Cortex of kidney (tissue), 1 donor: Measurements from ENCODE around the gene ZDHHC12.
"Not testable (repeated sequence)": the region's sequence is repeated elsewhere in the genome, so short reads cannot be mapped to it uniquely, and the experiment has no call there.

ENCODE experiments used
- DNase-seq: peaks from one replicate; lab custom pipeline; 2025; lab: John Stamatoyannopoulos, UW

Gene ZDHHC12

DNA sequence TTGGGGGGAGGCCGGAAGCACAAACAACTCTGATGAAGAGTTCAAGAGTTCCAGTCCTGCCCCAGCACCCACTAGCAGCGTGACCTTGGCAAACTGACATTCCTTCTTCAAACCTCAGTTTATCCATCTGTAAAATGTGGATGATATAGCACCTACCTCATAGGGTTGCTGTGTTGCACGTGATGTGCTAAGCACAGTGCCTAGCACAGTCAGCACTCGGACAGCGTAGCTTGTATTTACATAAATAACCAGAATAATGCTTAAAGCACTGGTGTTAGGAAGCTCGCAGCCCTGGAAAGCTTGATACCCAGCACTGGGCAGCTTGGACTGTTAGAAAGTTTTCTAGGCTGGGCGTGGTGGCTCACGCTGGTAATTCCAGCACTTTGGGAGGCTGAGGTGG lies 16.5 kb downstream of the ZDHHC12 start:
- no peak for DNase-seq

DNA sequence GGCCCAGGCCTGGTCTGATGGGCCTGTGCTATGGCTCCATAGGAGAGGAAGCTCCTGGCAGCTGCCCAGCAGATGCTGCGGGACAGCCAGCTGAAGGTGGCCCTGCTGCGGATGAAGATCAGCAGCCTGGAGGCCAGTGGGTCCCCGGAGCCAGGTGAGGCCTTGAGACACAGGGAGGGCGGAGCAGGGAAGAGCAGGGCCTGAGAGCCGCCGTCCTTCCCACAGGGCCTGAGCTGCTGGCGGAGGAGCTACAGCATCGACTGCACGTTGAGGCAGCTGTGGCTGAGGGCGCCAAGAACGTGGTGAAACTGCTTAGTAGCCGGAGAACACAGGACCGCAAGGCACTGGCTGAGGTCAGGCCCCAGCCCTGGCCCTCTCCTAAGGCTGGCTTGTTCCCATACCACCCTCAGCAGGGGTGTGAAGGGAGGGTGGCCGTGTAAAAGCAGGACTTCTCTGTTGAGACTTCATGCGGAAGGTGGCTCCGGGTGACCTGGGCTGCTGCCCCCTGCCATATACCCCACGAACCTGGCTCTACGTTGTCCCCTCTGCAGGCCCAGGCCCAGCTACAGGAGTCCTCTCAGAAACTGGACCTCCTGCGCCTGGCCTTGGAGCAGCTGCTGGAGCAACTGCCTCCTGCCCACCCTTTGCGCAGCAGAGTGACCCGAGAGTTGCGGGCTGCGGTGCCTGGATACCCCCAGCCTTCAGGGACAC lies 17.1 kb downstream of the ZDHHC12 start:
- DNase-seq = no peak

DNA sequence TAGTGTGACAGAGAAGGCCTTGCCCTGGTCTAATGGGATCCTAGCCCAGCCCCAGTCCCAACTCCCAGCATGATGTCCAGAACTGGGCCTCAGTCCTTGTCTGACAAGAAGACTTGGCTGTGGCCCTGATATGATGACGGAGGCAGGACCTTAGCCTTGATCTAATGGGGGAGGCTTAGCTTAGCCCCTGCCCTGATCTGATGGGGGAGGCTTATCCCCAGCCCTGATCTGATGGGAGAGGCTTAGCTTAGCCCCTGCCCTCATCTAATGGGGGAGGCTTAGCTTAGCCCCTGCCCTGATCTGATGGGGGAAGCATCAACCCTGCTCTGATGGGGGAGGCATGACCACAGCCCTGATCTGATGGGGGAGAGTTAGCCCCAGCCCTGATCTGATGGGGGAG lies 17.9 kb downstream of the ZDHHC12 start:
- DNase-seq = no peak

DNA sequence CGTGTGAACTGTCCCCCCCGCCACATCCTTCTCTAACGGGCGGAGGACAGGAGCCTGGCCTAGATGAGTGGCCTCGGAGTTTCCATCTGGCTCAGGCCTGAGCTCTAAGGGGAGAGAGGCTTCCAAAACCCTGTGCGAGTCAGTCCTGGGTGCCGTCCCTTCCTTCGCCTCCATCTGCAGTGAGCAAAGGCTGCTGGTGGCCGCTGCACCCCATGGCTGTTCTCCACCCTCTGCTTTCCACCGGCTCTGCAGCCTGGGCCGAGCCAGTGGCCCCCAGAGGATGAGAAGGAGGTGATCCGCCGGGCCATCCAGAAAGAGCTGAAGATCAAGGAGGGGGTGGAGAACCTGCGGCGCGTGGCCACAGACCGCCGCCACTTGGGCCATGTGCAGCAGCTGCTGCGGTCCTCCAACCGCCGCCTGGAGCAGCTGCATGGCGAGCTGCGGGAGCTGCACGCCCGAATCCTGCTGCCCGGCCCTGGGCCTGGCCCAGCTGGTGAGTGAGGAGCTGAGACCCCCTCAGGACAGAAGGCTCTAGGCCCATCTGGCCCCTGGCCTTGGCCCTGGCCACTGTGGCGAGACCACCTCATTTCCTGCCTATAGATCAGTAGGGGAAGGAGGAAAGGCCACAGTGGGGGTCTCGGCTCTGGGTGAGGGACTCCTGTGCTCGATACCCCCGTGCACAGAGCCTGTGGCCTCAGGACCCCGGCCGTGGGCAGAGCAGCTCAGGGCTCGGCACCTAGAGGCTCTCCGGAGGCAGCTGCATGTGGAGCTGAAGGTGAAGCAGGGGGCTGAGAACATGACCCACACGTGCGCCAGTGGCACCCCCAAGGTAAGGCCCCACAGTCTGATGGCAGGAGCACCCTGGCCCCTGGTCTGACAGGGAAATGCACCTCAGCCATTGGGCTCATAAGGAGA lies 18.6 kb downstream of the ZDHHC12 start:
- DNase-seq = no peak

DNA sequence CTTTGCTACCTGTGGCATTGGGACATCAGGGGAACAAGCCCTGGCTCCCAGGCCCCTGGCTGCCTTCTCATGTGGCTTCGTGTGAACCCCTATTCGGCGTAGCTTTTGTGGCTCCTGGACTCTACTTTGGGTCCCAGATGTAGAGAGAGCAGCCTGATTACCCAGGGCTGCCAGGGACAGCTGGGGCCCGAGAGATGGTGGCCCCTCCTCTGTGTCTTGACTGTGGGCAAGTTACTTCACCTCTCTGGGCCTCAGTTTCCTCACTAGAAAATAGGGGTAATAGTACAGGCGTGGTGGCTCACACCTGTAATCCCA lies 19.6 kb downstream of the ZDHHC12 start:
- no peak for DNase-seq

DNA sequence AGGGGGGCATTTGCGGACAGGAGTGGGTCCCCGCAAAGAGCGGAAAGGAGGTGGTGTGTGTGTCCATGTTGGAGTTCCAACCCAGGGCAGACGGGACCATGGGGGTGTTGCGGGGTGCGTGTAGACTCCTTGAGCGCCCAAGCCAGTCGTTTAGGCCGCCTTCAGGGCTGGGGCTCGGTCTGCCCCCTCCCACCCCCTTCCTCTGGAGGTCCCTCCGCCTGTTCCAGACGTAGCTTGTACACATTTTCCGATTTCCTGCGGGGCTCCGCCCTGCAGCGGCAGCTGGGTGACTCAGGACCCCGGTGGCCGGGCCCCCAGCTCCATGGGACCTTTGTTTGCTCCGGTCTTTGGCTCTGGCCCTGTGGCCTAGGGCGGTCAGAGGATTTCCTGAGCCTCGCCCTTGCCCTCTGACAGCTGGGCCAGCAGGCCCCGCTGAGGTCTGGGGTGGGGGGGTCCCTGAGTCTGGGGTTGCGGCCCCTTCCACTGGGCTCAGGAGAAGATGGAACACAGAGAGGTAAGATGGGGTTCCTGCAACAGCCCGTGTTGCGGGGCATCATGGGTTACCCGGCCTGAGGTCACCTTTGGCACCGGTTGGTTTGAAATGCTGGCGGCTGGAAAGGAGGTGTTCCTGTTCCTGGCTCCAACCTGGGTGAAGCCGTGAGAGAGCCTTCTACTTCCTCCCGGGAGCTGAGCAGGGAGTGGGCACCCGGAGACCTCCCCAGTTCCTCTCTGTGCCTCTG lies 20.1 kb downstream of the ZDHHC12 start:
- no peak for DNase-seq

DNA sequence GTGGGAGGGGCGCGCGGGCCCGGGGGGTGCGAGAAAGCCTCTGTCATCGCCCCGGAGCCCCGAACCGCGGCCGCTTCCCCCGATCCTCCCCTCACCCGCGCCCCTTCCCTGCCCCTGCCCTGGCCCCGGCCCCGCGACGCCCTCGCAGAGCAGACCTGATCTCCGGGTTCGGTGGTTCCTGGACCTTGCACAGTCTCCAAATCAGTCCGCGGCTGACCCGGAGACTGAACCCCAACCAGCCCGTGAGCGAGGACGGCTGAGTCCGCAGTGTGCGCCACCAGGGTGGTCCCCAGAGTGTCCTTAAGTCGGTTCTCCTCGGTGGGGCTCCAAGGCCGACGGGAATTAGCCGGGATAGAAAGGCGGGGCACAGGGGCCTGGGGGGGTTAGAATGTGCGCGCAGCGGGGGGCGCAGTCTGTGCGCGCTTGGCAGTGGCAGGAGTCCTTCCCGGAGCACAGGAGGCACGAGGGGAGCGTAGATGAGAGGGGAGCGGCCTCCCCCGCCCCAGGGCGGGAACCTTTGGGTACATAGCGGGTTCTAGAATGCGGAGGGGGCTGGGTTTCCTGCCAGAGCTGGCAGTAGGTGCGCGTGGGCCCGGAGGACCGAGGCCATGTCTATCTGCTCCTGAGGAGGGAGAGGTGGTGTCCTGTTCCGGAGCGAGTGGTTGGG lies 20.8 kb downstream of the ZDHHC12 start:
- DNase-seq = no peak

DNA sequence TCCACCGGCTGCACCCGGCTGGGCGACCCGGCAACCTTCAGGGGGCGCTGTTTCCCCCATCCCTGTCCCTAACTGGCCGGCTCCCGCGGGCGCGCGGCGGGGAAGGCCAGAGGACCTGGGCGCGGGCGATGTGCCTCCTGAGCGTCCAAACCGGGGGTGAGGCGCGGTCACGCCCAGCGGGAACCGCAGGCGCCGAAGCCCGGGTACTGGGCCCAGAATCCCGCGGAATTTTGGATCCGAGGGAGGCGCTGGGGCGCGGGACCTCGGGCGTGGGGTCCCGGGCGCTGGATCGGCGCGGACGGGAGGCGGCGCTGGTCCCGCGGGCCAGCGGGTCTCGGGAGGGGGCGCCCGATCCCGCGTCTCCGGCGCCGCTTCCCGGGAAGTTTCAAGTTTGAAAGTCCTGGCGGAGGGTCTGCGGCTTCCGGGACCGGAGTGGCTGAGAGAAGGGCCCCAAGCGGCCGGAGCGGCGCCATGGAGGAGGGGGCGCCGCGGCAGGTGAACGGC lies 21.4 kb downstream of the ZDHHC12 start, which contains the start of gene PKN3:
Gene PKN3 (plus strand): TSS at position 59 of the 504 bp plus-strand sequence. CDS start 413 bp downstream, at position 472.
- DNase-seq = no peak

DNA sequence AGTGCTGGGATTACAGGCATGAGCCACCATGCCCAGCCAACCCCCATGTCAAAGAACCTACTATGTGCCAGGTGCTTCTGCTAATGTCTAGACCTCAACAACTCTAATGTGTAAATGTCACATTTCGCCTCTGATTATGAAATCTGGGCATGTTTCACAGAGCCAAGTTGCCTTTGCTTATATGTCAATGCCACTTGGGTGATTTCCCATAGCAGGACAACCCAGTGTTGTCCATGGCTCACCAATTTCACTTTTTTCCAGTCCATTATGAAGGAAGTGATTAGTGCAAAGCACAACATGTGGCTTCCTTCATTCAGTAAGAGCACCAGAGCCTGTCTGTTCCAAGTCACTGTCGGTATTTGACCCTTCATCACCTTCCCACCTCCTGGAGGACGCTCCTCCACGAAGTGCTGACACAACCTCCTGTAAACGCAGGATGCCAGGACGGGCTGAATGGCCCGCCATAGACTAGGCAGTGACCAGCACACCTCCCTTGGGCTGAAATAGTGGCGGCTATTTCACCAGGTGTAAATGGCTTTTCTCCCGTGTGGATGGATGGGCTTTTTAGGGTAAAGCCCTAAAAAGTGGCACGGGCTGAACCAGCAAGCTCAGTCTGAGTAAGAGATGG lies 22.6 kb downstream of the ZDHHC12 start:
- DNase-seq = no peak

DNA sequence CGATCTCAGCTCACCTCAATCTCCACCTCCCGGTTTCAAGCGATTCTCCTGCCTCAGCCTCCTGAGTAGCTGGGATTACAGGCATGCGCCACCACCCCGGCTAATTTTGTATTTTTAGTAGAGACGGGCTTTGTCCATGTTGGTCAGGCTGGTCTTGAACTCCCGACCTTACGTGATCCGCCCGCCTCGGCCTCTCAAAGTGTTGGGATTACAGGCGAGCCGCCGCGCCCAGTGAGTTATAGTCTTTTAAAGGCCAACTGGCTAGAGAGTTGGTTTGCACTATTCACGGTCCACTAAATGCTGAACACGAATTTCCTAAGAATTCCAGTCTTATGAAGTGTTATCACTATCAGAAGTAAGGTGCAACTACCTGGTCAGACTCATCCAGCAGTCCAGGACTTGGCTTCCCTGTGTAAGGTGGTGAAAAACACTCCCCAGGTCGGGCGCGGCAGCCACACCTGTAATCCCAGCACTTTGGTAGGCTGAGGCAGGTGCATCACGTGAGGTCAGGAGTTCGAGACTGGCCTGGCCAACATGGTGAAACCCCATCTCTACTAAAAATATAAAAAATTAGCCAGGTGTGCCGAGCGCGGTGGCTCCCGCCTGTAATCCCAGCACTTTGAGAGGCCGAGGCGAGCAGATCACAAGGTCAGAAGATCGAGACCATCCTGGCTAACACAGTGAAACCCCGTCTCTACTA lies 24.7 kb downstream of the ZDHHC12 start:
- DNase-seq = not testable (repeated sequence)

DNA sequence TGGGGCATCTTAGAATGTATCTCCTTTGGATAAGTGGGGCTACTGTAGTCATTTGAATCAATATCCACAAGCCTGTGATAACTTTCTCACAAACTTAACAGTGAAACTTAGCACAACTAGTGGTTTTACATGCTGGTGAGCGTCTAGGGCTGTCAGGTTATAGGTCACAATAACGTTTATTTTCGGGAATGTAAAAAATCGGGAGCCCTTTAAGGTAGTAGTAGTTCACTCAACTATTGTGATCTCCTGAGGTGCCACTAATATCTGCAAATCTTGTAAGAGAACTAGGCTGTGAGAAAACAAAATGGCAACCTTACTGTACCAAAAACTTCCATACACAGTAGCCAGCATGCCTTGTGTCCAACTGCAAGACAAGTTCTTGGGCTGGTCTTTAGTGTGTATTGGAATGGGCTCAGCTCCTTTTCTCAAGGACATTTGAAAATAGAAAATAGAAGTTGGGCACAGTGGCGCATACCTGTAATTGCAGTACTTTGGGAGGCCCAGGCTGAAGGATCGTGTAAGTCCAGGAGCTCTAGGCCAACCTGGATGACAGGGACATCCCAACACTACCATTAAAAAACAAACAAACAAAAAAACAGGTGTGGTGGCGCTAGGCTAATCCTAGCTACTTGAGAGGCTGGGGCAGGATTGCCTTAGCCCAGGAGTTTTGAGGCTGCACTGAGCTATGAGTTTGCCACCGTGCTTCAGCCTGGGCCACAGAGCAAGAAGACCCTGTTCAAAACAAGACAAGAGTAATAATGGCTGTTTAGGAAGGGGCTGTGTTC lies 26.8 kb downstream of the ZDHHC12 start:
- no peak for DNase-seq

DNA sequence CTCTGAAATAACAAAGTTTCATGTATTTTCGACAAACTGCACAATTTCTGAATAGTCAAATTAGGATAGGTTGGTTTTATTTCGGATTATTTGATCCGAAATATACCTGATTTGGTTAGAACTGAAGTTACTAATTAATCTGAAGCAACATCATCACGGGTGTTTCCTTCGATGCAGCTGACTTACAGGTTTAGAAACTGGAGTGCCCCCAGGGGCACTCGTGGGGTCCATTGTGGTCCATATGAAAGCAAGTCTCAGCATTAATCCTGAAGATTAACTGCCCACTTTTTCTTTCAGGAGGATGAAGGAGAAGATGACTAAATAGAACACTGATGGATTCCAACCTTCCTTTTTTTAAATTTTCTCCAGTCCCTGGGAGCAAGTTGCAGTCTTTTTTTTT lies 29.6 kb downstream of the ZDHHC12 start:
- DNase-seq = no peak

DNA sequence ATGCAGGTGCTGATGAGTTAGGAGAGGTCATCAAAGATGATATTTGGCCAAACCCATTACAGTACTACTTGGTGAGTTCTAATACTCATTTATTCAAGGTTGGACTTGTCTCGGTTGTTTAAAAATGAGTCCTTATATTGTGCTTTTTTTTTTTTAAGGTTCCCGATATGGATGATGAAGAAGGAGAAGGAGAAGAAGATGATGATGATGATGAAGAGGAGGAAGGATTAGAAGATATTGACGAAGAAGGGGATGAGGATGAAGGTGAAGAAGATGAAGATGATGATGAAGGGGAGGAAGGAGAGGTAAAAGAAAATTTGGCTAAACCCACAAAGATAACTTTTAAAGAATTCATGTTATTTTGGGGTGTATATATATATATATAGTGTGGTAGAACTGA lies 30.2 kb downstream of the ZDHHC12 start:
- not testable (repeated sequence) for DNase-seq

DNA sequence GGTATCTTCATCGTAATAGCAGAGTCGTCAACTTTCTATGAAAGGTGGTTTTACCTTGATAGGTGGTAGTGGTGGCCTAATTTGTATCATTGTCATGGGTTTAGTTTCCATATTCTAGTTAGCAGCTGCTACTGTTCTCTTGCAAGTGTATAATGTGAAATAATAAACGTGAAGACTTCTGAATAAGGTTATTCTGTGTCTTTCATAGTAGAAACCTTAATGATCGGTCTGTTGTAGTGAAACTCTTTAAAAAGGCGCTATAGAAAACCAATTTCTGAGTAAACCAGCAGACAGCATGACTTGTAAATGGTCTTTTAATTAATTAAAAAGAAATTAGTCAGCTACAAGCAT lies 33.3 kb downstream of the ZDHHC12 start:
- no peak for DNase-seq

DNA sequence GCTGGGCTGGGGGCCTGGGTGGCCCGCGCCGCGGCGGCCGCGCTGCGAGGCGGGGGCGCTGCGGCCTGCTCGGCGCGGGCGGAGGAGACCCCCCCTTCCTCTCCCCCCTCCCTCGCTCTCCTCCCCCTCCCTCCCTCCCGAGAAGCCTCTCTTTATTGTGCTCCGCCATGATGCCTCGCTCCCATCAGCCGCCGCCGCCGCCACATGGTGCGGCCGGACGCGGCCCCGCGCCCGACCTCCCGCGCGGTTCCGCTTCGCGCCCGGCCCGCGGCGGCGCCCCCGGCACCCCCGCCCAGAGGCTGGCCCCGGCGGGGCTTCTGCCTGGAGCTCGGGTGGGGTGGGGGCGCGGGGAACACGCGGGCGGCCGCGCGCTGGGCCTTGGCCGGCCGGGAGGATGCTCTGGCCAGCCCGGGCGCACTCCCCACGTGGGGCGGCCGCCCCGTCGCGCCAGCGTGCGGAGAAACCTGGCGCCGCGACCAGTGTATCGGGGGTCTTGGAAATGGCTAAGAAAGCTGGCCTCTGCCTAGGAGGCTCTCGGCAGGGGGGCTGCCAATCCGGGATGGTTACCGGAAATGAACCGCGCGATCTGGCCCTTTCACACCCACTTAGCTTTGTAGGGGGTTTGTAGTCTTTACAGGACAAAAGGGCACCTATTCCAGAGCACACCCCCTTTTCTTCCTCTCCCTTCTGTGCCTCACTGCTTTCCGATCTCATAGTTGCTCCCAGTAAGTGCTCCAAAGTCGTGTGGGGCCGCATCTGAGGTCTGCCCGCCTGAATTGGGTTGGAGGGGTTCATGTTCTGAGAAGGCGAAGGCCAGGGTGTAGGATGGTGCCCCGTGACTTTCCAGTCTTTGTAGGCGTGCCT lies 33.9 kb downstream of the ZDHHC12 start:
- no peak for DNase-seq

DNA sequence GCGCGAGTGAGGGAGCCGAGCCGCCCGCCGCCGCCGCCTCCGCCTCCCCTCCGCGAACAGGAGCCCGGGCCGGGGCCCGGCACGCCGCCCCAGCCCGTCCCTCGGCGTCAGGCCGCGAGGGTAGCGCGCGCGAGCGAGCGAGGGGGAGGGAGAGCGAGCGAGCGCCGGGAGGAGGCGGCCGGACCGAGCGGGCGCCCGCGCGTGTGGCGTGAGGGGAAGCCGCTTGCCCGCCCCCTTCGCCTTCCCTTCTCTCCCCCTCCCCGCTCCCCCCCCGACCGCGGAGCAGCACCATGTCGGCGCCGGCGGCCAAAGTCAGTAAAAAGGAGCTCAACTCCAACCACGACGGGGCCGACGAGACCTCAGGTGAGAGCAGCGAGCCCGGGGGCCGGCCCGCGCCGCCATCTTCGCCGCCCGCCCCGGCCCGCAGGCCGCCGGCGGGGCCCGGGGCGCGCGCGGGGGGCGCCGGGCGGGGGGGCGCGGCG lies 34.6 kb downstream of the ZDHHC12 start:
- no peak for DNase-seq

DNA sequence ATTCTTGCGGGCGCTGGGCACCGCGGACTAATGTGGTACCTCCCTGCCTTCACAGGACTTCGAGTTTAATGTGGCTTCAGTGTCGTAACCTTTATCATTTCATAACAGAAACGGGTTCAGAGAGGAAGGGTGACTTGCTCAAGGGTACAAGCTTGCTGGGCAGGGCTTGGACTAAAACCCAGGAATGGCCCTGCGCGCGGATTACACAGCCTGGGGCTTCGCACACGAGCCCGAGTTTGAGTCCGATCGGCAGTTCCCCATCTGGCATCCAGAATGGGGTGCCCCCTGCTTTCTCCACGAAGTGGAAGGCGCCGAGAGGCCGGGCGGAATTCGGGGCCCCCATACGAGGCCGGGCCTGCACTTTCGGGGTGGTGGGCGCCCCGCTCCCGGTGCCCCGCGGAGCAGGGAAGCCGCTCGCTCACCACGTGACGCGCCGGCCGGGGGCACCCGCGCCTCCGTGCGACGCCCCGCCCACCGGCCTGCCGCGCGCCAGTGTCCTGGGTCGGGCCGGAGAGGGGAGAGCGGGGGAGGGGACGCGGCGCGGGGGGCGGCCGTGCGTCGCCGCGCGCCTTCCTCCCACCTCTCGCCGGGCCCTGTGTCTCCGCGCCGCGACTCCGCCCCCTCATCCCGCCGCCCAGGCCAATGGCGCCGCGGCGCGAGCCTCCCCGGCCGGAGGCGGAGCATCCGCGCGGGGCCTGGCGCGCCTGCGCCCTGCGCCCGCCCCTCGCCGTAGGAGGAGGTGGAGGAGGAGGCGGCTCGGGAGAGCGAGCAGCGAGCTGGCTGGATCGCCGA lies 35.2 kb downstream of the ZDHHC12 start, which contains the start of gene SET:
Gene SET (plus strand): TSS at position 722 of the 792 bp plus-strand sequence. CDS start 361 bp downstream, outside the sequence.
- DNase-seq = peak; percentile 77

DNA sequence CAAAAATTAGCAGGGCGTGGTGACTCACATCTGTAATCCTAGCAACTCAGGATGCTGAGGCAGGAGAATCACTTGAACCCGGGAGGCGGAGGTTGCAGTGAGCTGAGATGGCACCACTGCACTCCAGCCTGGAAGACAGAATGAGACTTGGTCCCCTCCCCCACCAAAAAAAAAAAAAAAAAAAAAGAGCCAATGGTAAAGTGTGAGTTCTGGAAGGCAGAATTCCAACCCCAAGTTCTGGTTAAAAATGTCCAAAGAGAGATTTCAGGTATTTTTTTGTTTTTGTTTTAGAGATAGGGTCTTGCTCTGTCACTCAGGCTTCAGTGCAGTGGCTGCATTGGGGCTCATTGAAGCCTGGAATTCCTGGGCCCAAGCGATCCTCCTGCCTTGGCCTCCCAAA lies 36.5 kb downstream of the ZDHHC12 start:
- no peak for DNase-seq
